ENCODE data around the gene PTPRG.

The PTPRG gene

DNA sequence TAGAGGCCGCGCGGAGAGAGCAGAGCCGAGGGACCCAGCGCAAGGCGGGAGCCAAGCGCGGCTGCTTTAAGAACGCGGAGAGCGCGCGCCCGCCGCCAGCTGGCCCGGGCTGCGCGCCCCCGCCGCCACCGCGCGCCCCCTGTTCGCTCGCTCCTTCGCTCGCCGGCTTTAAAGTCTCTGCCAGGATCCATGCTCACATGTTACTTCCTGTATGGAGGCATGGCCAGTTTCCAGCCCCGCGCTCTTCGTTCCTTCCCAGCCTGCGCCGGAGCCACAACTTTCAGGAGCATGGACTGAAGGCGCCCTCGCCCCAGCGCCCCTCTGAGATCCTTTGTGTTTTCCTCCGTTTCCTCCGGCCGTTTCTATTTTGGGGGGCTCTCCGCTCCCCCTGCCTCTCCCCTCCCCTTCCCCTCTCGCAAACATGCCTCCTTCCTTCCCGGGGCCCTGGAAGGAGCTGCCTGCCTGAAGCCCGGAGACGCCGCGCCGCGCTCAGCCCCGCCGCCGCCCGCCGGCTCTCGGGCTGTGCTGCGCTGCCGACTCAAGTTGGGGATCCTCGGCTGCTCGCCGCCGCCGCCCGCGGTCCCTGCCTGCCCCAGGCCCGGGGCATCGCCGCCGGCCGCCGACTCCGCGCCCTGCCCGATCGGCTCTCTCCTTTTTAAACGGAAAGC lies at the start of gene PTPRG:
Gene PTPRG (plus strand): TSS at position 198 of the 668 bp plus-strand sequence. CDS start 717 bp downstream, outside the sequence.
- Histone ChIP-seq H3K36me3 (replicated peaks) (no peaks in the 10 kb centered on the region), H3K27ac (peak within 1 kb of the TSS; percentile 92), H3K4me3 (ENCODE audit: low read depth, low read length) (peak within 1 kb of the TSS; percentile 82), H3K27me3 (replicated peaks) (no peaks in the 10 kb centered on the region)
- in situ Hi-C loops (cut with HindIII; ENCODE audit: low pct_ligation_motif_present, low sequenced_read_pairs) = loop anchor here (25.0 kb wide), 1 partner anchor 301 kb away; no protein-coding TSS in a partner anchor
- DNase-seq = peak; percentile 87
- TF ChIP-seq, protein P1, sequence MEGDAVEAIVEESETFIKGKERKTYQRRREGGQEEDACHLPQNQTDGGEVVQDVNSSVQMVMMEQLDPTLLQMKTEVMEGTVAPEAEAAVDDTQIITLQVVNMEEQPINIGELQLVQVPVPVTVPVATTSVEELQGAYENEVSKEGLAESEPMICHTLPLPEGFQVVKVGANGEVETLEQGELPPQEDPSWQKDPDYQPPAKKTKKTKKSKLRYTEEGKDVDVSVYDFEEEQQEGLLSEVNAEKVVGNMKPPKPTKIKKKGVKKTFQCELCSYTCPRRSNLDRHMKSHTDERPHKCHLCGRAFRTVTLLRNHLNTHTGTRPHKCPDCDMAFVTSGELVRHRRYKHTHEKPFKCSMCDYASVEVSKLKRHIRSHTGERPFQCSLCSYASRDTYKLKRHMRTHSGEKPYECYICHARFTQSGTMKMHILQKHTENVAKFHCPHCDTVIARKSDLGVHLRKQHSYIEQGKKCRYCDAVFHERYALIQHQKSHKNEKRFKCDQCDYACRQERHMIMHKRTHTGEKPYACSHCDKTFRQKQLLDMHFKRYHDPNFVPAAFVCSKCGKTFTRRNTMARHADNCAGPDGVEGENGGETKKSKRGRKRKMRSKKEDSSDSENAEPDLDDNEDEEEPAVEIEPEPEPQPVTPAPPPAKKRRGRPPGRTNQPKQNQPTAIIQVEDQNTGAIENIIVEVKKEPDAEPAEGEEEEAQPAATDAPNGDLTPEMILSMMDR (IDR thresholded peaks at IDR 0.05; ENCODE audit: low read depth, low read length, missing control alignments) = no peak

DNA sequence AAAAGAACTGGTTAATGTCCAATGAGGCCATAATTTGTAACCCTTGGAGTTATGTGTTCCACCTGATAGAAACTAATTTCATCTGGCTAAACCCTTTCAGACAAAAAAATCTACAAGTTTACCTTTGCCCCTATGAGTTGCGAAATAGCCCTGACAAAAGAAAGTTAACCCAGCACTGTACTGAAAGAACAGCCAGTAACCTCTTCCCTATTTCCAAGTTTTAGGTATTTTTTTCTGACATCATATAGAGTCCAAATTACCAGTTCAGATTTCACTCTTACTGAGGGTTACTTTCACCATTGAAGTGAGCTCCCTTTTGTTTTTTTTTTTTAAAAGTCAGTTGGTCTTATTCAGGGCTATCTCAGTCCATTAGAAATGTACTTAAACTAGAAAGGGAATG lies 42.8 kb upstream of the PTPRG start:
- no peaks in the 10 kb centered on the region for H3K36me3 ChIP-seq (replicated peaks)
- DNase-seq = no peak
- no peaks in the 10 kb centered on the region for H3K27me3 ChIP-seq (replicated peaks)
- in situ Hi-C loops (cut with HindIII; ENCODE audit: low pct_ligation_motif_present, low sequenced_read_pairs) = no loop called here
- no peak overlapping the region for H3K4me3 ChIP-seq (ENCODE audit: low read depth, low read length)
- TF ChIP-seq, protein P1 (IDR thresholded peaks at IDR 0.05; ENCODE audit: low read depth, low read length, missing control alignments) = no peak
- no peak overlapping the region for H3K27ac ChIP-seq

DNA sequence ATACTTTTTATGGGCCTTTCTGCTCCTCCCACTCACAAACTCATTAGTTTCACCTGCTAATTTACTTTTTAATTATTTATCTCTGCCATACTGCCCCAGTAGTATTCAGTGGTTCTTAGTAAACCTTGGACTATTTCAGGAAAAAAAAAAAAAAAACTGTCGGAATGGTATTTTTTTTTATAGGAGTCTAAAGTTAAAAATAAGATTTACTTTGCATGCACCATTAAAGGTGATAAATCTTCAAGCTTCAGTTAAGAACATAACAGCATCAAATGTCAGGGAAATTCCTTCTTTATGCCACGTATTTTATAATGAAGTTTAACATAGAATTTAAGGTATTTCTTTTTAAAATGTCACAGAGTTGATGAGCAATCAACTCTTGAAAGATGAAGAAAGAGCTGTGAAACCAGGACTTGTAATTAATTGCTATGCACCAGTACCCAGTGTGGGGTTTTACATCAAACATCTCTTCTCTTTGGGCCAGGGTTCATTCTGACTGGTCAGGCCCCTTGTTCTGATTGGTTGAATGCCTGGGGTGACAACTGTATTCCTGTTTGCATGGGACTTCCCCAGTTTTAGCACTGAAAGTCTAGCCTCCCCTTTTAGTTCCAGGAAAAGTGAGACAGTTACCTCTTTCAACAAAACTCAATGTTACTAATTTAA lies 40.3 kb upstream of the PTPRG start:
- no peak overlapping the region for H3K4me3 ChIP-seq (ENCODE audit: low read depth, low read length)
- no peak overlapping the region for H3K27ac ChIP-seq
- in situ Hi-C loops (cut with HindIII; ENCODE audit: low pct_ligation_motif_present, low sequenced_read_pairs) = no loop called here
- TF ChIP-seq, protein P1 (IDR thresholded peaks at IDR 0.05; ENCODE audit: low read depth, low read length, missing control alignments) = no peak
- DNase-seq = no peak
- no peaks in the 10 kb centered on the region for H3K36me3 ChIP-seq (replicated peaks)
- no peaks in the 10 kb centered on the region for H3K27me3 ChIP-seq (replicated peaks)

DNA sequence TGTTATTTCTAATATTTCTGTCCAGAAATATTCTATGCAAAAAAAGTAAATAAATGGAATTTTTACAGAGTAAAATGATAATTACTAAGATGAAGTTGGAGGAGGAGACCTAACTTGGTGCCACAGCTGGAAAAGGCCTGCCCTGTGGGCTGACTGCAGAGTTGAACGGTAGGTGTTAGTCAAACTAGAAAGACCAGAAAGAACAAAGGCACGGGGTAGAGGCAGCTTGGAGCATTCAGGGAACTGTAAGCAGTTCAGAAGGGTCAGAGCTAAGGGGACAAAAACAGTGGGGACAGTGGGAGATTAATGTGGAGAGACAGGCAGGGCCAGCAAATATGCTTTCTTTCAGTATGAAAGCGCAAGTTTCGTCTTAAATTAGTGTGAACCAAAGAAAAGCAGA lies 39.3 kb upstream of the PTPRG start:
- in situ Hi-C loops (cut with HindIII; ENCODE audit: low pct_ligation_motif_present, low sequenced_read_pairs) = no loop called here
- TF ChIP-seq, protein P1 (IDR thresholded peaks at IDR 0.05; ENCODE audit: low read depth, low read length, missing control alignments) = no peak
- no peak overlapping the region for H3K4me3 ChIP-seq (ENCODE audit: low read depth, low read length)
- H3K36me3 ChIP-seq (replicated peaks) = no peaks in the 10 kb centered on the region
- DNase-seq = no peak
- H3K27ac ChIP-seq = no peak overlapping the region
- no peaks in the 10 kb centered on the region for H3K27me3 ChIP-seq (replicated peaks)

DNA sequence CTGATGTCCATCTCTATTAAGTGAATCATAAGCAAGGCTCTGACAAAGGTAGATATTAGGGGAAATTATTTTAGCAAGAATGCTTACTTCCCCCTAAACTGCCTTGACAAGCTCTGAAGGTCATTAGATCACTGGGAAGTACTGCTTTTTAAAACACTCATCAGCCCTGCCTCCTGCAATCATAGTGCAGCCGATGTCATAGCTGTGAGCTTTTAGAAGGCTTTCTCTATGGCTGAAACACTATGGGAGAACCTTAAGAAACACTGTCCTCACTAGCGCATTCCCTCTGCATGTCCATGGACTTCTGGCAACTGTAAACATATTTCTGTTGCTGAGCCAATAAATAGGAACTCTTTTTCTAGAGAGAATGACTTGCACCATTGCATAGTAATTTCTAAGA lies 38.7 kb upstream of the PTPRG start:
- Histone ChIP-seq H3K27ac (no peak overlapping the region), H3K4me3 (ENCODE audit: low read depth, low read length) (no peak overlapping the region), H3K36me3 (replicated peaks) (no peaks in the 10 kb centered on the region), H3K27me3 (replicated peaks) (no peaks in the 10 kb centered on the region)
- TF ChIP-seq, protein P1 (IDR thresholded peaks at IDR 0.05; ENCODE audit: low read depth, low read length, missing control alignments) = no peak
- no peak for DNase-seq
- in situ Hi-C loops (cut with HindIII; ENCODE audit: low pct_ligation_motif_present, low sequenced_read_pairs) = no loop called here

Data from brain microvascular endothelial cell (primary cell).